ENCODE measurements around the gene FAH. TPM values are rescaled to one million over a fixed set of nuclear protein-coding genes. Genes with fewer than 3 reads are reported as not detected.

FAH gene
- polyA plus RNA-seq, 1 donor from 2014 or later = 3.1 TPM

GRCh38 chr15:80114114-80114513, 38.7 kb upstream of the FAH start:
- Histone ChIP-seq H3K27me3 (ENCODE audit: insufficient read depth, low read depth, low read length) (no peaks in the 10 kb centered on the region), H3K27ac (ENCODE audit: low read length) (no peak overlapping the region), H3K4me2 (ENCODE audit: low read length) (no peak overlapping the region), H3K4me3 (ENCODE audit: low read length) (no peak overlapping the region), H3K9me2 (ENCODE audit: insufficient read depth, low read length) (no peaks in the 10 kb centered on the region), H3K36me3 (ENCODE audit: insufficient read depth, low read length) (no peaks in the 10 kb centered on the region), H3K9me3 (ENCODE audit: low read length) (no peaks in the 10 kb centered on the region), H3K79me2 (replicated peaks; ENCODE audit: insufficient read depth, low read length) (peaks cover 21% of the 10 kb centered on the region), H2AFZ (ENCODE audit: low read depth, low read length) (no peak overlapping the region), H3K9ac (ENCODE audit: low read length) (no peak overlapping the region), H4K20me1 (ENCODE audit: insufficient read depth) (no peaks in the 10 kb centered on the region), H3F3A (ENCODE audit: insufficient read depth, low read length, poor library complexity, severe bottlenecking) (no peaks in the 10 kb centered on the region)
- TF ChIP-seq SMC3 (conservative IDR thresholded peaks at IDR 0.05; ENCODE audit: poor library complexity) (no peak), EP300 (conservative IDR thresholded peaks at IDR 0.05; ENCODE audit: poor library complexity, severe bottlenecking) (no peak), MXI1 (conservative IDR thresholded peaks at IDR 0.05; ENCODE audit: poor library complexity, severe bottlenecking) (no peak), TAF1 (IDR thresholded peaks at IDR 0.05; ENCODE audit: low read depth) (no peak), REST (IDR thresholded peaks at IDR 0.05; ENCODE audit: borderline replicate concordance) (no peak), CTCF (IDR thresholded peaks at IDR 0.05; ENCODE audit: poor library complexity, severe bottlenecking) (no peak), RAD21 (conservative IDR thresholded peaks at IDR 0.05) (no peak), EZH2 (IDR thresholded peaks at IDR 0.05; ENCODE audit: borderline replicate concordance, insufficient read depth, low read length, poor library complexity, severe bottlenecking) (no peak), POLR2AphosphoS5 (IDR thresholded peaks at IDR 0.05) (no peak)

GRCh38 chr15:80115021-80115420, 37.8 kb upstream of the FAH start:
- no peak overlapping the region for H3K4me3 ChIP-seq (ENCODE audit: low read length)
- no peak overlapping the region for H3K9ac ChIP-seq (ENCODE audit: low read length)
- no peaks in the 10 kb centered on the region for H3K9me3 ChIP-seq (ENCODE audit: low read length)
- H3K27ac ChIP-seq (ENCODE audit: low read length) = no peak overlapping the region
- H3F3A ChIP-seq (ENCODE audit: insufficient read depth, low read length, poor library complexity, severe bottlenecking) = no peaks in the 10 kb centered on the region
- no peaks in the 10 kb centered on the region for H4K20me1 ChIP-seq (ENCODE audit: insufficient read depth)
- H3K9me2 ChIP-seq (ENCODE audit: insufficient read depth, low read length) = no peaks in the 10 kb centered on the region
- H2AFZ ChIP-seq (ENCODE audit: low read depth, low read length) = no peak overlapping the region
- peaks cover 18% of the 10 kb centered on the region for H3K79me2 ChIP-seq (replicated peaks; ENCODE audit: insufficient read depth, low read length)
- no peaks in the 10 kb centered on the region for H3K36me3 ChIP-seq (ENCODE audit: insufficient read depth, low read length)
- H3K27me3 ChIP-seq (ENCODE audit: insufficient read depth, low read depth, low read length) = no peaks in the 10 kb centered on the region
- TF ChIP-seq POLR2AphosphoS5 (IDR thresholded peaks at IDR 0.05) (no peak), SMC3 (conservative IDR thresholded peaks at IDR 0.05; ENCODE audit: poor library complexity) (no peak), TAF1 (IDR thresholded peaks at IDR 0.05; ENCODE audit: low read depth) (no peak), CTCF (IDR thresholded peaks at IDR 0.05; ENCODE audit: poor library complexity, severe bottlenecking) (no peak), EP300 (conservative IDR thresholded peaks at IDR 0.05; ENCODE audit: poor library complexity, severe bottlenecking) (no peak), REST (IDR thresholded peaks at IDR 0.05; ENCODE audit: borderline replicate concordance) (no peak), EZH2 (IDR thresholded peaks at IDR 0.05; ENCODE audit: borderline replicate concordance, insufficient read depth, low read length, poor library complexity, severe bottlenecking) (no peak), RAD21 (conservative IDR thresholded peaks at IDR 0.05) (no peak), MXI1 (conservative IDR thresholded peaks at IDR 0.05; ENCODE audit: poor library complexity, severe bottlenecking) (no peak)
- H3K4me2 ChIP-seq (ENCODE audit: low read length) = no peak overlapping the region

All from neural cell (in vitro differentiated cells).